ENCODE measurements around the gene SLF1.

GRCh38 chr5:94746731-94747124 is 128.3 kb downstream of the SLF1 start:
- TF ChIP-seq POLR2A (IDR thresholded peaks at IDR 0.05), result no peak
- TF ChIP-seq, protein P1, sequence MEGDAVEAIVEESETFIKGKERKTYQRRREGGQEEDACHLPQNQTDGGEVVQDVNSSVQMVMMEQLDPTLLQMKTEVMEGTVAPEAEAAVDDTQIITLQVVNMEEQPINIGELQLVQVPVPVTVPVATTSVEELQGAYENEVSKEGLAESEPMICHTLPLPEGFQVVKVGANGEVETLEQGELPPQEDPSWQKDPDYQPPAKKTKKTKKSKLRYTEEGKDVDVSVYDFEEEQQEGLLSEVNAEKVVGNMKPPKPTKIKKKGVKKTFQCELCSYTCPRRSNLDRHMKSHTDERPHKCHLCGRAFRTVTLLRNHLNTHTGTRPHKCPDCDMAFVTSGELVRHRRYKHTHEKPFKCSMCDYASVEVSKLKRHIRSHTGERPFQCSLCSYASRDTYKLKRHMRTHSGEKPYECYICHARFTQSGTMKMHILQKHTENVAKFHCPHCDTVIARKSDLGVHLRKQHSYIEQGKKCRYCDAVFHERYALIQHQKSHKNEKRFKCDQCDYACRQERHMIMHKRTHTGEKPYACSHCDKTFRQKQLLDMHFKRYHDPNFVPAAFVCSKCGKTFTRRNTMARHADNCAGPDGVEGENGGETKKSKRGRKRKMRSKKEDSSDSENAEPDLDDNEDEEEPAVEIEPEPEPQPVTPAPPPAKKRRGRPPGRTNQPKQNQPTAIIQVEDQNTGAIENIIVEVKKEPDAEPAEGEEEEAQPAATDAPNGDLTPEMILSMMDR (IDR thresholded peaks at IDR 0.05), result no peak
